CD4-positive, alpha-beta T cell treated with Interleukin-4 for 4 hours (primary cell): ENCODE data around the gene VPS8.

Experiments
- DNase-seq: peaks from one replicate; pipeline ENCODE4 v3.0.0-alpha.2; 2020

VPS8 gene

DNA sequence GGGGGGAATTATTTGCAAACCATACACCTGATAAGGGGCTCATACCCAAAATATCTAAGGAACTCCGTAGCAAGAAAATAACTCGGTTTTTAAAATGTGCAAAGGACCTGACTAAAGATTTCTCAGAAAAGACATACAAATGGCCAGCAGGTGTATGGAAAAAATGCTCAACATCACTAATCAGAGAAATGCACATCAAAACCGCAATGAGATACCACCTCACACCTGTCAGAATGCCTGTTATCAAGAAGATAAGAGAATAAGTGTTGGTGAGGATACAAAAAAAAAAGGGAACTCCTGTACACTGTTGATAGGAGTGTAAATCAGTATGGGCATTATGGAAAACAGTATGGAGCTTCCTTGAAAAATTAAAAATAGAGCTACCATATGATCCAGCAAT lies 251.5 kb downstream of the VPS8 start:
- no peak for DNase-seq

DNA sequence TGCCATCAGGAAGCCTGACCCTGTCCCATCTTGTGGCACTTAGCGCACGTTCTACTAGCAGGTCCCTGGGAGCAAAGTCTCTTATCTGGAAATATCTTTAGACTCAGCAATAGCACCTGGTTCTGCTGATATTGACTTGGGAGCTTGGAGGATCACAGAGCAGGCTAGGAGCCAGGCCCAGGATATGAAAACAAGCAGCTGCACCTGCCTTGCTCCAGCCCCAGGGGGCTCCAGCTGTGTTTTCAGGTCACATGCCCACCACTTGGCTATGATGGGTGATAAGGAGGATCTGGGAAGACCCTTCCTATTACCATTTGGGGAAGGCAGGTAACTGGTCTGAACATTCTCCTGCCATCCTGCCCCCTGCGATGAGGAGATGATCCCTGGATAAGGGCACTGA lies 253.1 kb downstream of the VPS8 start:
- DNase-seq: no peak

DNA sequence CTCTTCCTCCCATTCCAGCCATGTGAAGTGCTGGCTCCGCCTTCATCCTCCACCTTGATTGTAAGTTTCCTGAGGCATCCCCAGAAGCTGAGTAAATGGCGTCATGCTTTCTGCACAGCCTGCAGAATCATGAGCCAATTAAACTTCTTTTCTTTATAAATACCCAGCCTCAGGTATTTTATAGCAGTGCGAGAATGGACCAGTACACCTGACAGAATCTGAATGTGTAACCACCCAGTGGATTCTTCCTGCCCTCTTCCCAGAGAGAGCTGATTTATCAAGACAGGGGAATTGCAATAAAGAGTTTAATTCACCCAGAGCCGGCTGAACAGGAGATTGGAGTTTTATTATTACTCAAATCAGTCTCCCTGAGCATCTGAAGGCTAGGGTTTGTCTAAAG lies 254.3 kb downstream of the VPS8 start:
- DNase-seq: no peak

DNA sequence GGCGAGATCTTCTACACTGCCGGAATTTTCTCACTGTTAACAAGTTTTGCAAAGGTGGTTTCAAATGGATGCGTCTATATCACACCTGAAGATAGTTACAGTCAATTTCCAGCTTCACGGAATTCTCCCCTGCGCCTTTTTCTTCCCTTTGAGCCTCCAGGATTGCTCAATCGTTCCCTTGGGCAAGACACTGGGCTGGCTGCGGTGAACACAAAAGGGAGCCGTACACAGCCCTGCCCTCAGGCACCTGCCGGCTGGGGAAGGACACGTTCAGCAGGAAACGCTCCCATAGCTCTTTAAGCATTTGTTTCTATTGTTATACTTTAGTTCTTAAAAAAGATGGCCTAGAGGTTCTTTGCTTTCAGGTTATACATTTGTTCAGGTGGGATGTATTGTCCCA lies 255.2 kb downstream of the VPS8 start:
- DNase-seq: no peak

DNA sequence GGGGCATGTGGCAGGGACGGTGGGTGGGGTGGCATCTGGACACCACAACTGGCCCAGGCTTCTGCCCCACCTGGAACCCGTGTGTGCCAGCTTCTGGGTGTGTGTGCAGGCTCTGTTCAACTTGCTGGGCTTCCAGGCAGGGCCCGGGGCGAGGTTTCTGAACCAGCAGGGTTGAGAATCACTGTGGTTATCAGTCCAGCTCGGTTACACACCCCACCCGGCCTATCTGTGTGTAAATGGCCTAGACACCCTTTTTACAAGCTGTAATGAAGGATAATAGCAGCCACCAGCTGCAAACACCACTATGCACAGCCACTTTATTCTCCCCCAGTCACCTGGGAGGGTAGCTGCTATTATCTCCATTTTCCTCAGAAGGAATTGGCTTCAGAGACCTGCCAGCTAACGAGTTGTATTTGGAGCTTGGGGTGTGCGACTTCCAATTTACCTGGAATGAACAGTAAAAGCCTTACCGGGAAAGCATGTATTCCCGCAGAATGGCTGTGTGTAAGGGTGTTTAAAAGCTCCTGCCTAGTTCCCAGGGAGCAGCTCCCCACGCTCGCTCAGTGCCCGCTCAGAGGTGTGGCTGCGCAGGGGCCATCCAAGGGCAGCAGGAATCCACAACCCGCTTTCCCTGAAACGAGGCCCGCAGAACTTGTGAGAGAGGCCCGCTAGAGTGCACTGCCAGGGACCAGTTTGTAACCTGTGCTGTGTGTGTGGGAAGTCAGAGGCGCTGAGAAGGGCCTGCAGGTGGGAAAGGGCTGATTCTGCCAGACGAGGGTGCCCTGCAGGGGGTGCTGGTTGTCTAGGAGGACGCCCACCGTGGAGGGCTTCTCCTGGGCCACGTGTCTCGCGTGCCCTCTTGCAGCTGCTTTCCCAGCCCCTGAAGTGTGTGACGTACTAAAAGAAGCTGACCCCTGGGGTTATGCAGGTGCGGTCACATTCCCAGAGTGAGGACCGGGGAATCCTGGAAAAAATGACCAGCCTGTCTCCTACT lies 257.4 kb downstream of the VPS8 start:
- DNase-seq: no peak

DNA sequence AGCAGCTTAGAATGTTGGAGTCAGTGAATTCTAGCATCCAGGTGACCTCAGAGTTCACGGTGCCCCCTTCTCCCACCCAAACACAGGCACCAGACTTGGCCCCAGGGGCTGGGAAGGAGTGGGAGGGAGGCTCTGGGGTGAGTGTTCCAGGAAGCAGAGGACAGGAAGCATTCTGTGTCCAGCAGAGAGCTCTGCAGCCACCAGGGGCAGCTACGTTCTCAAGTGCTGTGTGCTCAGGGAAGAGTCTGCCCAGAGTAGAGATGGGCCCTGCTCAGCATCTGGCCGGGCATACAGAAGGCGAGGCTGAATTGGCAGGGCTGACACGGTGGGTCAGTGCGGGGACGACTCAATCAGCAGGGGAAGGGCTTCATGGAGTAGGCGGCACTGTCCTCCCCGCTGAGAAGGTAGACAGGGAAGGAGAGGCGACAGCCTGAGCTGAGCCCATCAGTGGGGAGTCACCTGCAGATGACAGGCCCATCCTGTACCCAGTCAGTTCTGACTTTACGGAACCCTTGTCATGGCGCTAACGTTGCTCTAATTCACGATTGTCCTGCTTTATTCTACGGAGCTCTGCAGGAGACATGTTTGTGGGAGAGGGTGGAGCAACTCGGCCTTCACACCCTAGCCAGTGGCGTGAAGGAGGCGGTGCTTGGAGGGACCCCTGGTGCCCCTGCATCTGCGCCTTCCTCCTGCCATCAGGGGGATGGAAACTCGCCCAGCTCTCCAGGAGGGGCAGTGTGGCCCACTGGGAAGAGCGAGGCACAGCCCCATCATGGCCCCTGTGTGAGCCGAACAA lies 258.7 kb downstream of the VPS8 start:
- DNase-seq: no peak

DNA sequence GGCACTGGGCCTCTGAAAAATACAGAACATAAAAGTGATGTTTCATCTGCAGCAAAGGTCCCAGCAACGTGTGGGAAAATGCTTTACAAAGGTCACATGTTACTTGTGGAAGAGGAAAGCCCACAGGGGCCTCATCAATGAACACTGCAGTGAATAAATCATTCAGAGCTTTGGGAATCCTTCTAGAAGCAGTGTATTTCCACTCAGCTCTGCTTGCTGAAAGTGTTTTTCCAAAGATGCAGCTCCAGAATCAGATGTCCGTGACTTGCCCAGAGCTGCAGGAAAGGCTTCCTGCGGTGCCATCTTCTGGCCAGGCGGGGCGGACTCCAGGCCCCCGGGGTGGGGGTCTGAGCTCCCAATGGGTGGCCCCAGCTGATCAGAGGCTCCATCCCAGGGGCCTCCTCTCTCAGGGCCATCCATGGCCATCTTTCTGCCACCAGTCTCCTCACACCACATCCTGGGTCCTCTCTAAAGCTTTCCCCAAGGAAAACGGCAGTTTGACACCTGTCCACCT lies 259.4 kb downstream of the VPS8 start:
- DNase-seq: no peak

DNA sequence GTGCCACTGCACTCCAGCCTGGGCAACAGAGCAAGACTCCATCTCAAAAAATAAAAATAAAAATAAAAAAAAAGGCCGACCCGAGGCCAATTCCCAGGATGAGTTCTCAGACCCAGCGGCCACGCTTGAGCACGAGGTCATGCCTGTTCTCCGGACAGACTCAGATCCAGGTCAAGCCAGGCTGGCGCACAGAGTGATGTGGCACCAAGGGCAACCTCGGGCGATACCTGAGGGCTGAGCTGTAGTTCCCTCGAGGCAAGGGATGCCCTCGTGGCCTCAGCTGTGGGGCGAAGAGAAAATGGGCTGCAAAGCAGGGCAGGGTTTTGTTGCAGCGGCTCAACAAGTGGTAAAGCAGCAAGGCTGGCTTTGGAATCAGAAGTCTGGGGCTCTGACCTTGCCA lies 263.6 kb downstream of the VPS8 start:
- no peak for DNase-seq

DNA sequence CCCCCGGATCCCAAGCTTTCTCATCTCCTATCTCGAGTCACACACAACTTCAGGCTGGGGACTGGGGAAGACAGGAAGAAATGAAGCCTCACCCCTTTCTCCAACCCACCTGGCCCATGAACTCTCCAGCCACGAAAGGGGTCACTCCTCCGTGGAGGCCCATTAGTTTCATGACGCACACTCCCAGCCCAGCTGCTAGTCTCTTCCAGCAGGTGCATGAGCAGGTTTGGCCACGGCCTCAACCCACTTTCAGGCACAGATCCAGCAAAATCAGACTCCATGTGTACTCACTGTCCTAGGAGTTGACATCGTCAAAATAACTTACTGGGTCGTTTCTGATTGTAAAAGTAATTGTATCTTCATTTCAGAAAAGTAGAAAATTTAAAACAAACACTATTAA lies 264.3 kb downstream of the VPS8 start:
- DNase-seq: no peak

DNA sequence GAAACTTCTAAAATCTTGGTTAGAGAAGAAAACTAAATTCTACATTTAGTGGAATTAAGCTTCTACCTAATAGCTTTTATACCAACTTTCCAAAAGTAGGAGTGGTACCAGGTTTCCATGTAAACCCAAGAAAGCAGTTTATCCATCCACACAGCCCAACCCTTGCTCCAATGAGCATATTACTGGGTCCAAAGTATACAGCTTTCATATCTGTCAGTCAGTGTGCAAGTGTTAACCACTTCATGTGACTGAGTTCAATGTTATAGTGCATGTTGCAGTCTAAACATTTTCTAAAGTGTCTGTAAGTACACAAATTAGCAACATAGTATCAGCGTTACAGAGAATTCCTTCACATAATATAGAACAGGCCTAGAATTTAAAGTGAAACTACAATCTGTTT lies 267.7 kb downstream of the VPS8 start:
- DNase-seq: no peak

DNA sequence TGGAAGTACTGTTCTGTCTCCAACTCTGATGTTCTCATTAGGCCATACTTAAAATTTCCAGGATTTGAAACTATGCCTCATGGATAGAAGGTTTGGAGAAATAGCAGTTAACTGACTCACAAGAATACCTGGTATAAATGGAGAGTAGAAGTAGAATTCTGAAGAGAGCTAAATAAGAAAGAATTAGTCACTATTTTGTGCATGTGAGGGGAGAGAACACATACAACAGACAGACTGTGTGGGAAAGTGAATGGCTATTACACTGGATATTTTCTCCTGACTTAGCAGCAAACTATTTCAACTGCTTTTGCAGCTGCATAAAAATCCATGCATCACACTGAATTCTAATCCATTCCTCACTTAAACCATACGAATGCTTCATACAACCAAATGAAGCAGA lies 269.6 kb downstream of the VPS8 start:
- DNase-seq: no peak

DNA sequence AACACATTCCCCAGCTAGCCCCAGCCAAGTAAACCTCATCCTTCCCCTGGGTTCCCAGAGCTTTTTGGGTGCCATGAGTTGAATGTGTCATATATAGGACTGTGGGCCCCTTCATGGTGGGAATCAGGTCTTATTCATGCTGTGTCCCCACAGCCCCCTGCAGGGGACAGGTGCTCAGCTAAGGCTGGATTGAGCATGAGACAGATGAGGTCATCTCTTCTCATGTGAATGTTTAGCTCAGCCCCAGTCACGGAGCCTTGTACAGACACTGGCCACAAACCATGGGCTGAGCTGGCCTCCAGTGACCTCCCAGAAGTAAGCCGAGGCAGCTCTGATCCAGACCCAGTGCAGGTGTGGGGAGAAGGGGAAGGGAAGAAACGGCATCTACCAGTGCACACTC lies 270.2 kb downstream of the VPS8 start:
- no peak for DNase-seq

DNA sequence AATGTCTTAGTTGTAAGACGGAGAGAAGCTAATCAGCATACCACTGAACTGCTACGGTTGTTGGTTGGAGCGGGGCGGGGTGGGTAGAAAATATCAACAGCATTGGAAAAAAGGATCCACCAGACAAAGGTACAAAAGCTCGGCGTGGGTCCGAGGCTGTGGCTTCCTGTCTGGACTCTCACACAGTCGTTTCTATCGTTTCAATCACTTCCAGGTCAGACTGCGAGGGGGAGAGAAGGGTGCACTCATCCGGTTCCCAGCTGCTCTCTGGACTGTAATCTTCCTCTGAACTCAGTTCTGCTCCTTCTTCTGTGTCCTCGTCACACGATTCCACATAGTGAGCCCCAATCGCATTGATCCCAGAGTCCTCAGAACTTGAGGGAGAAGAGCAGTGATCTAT lies 270.9 kb downstream of the VPS8 start:
- DNase-seq: no peak

DNA sequence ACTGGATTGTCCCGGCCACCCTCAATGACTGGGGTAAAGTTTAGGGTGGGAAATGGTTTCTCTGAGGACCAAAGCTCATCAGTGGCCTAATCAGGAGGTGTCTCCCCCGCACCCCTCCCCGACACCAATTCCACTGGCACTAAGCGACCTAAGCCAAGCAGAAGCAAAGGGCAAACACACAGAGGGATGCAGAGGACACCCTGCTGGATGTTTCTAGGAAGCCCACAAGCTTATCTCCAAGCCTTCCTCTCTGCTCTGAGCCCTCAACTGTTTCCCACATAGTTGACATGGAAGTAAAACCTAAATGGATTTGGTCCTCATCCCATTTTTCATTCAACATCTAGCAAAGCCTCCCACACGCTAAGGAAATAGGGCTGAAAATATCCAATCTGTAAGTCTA lies 272.4 kb downstream of the VPS8 start:
- no peak for DNase-seq

DNA sequence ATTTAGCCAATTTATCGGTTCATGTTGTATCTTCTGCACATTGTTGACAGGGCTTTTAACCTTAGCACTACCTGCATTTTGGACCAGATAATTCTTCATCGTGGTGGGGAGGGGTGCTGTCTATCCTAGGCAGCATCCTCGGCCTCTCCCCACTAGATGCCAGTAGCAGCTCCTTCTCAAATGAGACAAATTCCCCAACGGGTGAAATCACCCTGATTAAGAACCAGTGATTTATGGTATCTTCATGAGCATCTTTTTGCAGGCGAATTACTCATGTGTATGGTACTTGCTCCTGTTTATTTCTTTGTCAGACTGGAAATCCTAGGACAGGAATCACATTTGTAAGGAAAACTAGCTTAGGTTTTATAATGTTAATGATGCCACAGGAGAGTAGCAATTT lies 272.9 kb downstream of the VPS8 start:
- no peak for DNase-seq

DNA sequence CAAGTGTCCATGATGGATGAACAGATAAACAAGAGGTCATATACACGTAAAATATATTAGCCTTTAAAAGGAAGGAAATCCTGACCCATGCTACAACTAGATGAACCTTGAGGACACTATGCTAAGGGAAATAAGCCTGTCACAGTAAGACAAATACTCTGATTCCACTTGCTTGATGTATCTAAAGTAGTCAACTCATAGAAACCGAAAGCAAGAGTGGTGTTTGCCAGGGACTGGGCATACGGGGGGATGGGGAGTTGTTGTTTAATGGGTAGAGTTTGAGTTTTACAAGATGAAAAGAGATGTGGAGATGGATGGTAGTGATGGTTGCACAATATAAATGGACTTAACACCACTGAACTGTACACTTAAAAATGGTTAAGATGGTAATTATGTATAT lies 275.5 kb downstream of the VPS8 start:
- no peak for DNase-seq

DNA sequence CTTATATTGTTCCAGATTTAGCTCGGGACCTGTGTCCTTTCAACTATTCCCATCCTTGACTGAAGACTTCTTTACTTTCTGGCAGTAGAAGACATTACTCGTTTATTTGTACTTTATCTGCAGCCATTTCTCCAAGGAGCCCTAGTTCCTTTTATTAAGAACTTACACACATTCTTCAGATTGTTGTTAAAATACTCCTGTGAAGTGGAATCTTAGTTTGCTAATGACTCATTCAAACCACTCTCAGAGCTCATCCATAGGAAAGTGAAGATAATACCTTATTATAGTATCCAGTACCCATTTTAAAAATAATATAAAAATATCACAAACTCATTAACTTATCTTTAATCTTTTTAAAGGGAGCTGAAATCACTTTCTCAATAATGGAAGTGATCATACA lies 277.4 kb downstream of the VPS8 start:
- no peak for DNase-seq

DNA sequence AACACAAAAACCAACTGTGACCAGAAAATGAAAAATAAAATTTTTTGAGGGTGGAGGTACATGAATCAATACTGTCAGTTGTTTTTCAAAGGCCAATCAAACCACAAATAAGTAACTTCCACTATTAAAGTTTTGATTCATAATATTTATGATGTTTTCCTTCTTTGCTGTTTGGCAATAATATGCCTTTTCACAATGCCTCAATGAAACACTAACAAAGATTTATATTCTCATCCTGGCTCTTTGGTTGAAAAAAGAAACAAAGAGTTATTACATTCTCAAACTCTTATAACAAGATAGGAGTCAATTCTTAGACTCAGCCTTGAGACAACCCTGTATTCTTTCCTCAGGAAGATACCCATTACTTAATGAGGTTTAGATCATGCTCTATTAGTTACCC lies 277.8 kb downstream of the VPS8 start:
- DNase-seq: no peak

DNA sequence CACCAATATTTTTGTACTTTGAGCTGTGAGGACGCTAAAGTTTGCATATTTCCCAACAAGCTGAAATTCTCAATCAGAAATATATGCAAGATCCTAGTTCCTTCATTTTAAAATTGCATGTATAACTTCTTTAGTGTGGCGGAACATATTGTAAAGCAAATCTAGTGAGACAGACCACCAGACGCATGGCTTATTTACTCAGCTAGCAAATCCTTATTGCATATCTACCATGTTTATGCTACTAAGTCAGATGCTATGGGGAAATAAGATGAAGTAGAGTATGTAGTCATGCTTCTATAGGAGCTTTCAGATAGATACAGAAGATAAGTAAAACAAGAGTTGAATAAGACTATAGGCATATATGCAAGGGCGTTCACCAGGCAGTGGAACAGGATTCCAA lies 278.8 kb downstream of the VPS8 start:
- no peak for DNase-seq

DNA sequence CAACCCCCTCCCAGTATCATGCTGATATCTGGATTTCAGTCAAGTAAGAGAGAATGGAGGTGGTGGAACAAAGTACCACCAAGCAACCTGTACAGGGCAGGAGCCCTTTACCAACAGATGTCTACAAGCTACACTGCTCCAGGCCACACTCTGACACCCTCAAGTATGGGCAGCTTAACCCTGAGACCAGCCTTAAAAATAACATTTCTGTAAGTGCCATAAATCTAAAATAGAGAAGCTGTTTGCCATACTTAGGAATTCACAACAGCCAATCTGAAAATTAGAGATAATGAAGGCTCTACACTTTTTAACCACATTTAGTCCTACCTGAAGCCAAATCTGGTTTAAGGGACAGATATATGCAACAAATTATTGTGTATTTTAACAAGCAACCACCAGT lies 281.1 kb downstream of the VPS8 start:
- no peak for DNase-seq

DNA sequence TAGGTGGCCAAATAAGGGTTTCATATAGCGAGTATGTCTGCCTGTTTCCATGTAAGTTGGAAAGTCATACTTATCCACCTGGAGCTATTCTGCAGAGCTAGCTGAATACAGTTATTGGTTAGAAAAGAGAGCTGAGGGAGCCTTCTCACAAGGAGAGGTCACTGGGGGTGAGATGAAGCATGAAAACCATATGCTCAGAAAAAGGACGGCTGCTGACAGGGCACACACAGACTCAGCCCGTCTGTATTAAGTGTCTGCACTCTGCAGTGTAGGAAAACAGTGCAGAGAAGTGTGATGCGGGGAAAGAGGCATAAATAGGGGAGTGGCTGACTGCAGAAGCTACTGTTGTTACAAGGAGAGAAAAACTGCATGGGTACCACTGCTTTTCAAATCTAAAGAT lies 282.7 kb downstream of the VPS8 start:
- DNase-seq: no peak
